HG03196 (cell line): ENCODE measurements around the gene COX4I2.

ENCODE experiments used
- ATAC-seq: cut with Tn5 transposase; IDR thresholded peaks from one replicate; pipeline ENCODE4 v1.9.1; 2021; ENCODE audit not compliant: unreplicated experiment

The COX4I2 gene

DNA sequence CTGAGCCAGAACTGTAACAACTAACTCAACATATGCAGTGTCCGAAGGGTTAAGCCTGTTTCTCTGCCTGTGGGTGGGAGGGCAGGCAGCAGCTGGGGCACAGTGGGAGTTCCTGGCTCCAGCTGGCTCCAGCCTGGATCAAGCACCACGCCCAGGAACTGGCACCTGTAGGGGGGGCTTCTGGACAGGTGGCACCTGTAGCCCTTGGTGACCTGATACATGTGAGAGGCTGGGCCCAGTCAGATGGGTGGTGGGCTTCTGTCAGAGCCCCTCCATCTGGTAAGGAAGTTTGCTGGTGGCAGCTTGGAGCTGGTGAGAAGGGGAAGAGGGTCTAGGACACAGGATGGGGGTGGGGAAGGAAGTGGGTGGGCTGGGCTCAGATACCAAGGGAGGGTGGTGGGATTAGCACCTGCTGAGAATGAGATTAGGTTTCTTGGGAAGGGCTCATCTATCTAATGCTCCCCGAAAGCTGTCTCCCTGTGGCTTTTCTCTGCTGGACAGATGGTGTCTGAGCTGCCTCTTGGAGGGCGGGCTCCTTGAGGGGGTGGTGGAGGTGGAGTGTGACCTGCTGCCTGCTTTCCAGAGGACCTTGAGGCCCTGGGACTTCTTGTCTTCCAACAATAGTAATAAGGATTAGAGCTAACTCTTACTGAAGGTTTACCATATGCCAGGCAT, 56.4 kb downstream of the COX4I2 start:
- no peak for ATAC-seq
